ENCODE data around the gene DISC1.
A peak's percentile ranks its signal among the peaks of the same experiment; 100 is the strongest.

The DISC1 gene

GRCh38 chr1:231750818-231751362 is 124.3 kb downstream of the DISC1 start:
- H3K4me3 Mint-ChIP-seq = no peak overlapping the region
- peaks cover 47% of the 10 kb centered on the region for H3K9me3 Mint-ChIP-seq

DNA sequence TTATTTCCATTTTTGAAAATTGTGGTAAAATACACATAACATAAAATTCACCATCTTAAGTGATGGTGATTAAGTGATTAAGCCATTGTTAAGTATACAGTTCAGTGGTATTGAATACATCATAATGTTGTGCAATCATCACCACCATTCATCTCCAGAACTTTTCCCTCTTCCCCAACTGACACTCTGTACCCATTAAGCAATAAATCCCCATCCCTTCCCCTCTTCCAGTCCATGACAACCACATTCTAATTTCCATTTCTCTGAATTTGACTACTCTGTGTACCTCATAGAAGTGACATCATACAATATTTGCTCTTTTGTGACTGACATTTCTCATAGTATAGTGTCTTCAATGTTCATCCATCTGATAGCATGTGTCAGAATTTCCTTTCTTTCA is 124.8 kb downstream of the DISC1 start:
- Mint-ChIP-seq H3K27me3 (ENCODE audit: low read depth, poor library complexity) (peaks cover 5% of the 10 kb centered on the region), H3K4me1 (no peaks in the 10 kb centered on the region), H3K4me3 (no peak overlapping the region), H3K27ac (no peak overlapping the region), H3K36me3 (ENCODE audit: low read depth) (peaks cover 48% of the 10 kb centered on the region), H3K9me3 (peaks cover 43% of the 10 kb centered on the region)
- no peak for DNase-seq
- TF ChIP-seq, protein P1, sequence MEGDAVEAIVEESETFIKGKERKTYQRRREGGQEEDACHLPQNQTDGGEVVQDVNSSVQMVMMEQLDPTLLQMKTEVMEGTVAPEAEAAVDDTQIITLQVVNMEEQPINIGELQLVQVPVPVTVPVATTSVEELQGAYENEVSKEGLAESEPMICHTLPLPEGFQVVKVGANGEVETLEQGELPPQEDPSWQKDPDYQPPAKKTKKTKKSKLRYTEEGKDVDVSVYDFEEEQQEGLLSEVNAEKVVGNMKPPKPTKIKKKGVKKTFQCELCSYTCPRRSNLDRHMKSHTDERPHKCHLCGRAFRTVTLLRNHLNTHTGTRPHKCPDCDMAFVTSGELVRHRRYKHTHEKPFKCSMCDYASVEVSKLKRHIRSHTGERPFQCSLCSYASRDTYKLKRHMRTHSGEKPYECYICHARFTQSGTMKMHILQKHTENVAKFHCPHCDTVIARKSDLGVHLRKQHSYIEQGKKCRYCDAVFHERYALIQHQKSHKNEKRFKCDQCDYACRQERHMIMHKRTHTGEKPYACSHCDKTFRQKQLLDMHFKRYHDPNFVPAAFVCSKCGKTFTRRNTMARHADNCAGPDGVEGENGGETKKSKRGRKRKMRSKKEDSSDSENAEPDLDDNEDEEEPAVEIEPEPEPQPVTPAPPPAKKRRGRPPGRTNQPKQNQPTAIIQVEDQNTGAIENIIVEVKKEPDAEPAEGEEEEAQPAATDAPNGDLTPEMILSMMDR (IDR thresholded peaks at IDR 0.05) = no peak

More at GRCh38 chr1:231750818-231751362, 124.3 kb downstream of the DISC1 start:
- peaks cover 9% of the 10 kb centered on the region for H3K27me3 Mint-ChIP-seq (ENCODE audit: low read depth, poor library complexity)
- TF ChIP-seq, protein P1 (IDR thresholded peaks at IDR 0.05) = no peak
- peaks cover 48% of the 10 kb centered on the region for H3K36me3 Mint-ChIP-seq (ENCODE audit: low read depth)
- DNase-seq = no peak
- no peaks in the 10 kb centered on the region for H3K4me1 Mint-ChIP-seq
- no peak overlapping the region for H3K27ac Mint-ChIP-seq

GRCh38 chr1:231753313-231753712 is 126.7 kb downstream of the DISC1 start:
- no peaks in the 10 kb centered on the region for H3K4me1 Mint-ChIP-seq
- no peak for DNase-seq
- H3K9me3 Mint-ChIP-seq = peaks cover 24% of the 10 kb centered on the region
- no peak overlapping the region for H3K4me3 Mint-ChIP-seq
- H3K27ac Mint-ChIP-seq = no peak overlapping the region
- H3K27me3 Mint-ChIP-seq (ENCODE audit: low read depth, poor library complexity) = no peaks in the 10 kb centered on the region
- TF ChIP-seq, protein P1 (IDR thresholded peaks at IDR 0.05) = no peak
- H3K36me3 Mint-ChIP-seq (ENCODE audit: low read depth) = peaks cover 45% of the 10 kb centered on the region

GRCh38 chr1:231757101-231757404 is 130.5 kb downstream of the DISC1 start:
- Mint-ChIP-seq H3K4me3 (no peak overlapping the region), H3K9me3 (peaks cover 23% of the 10 kb centered on the region), H3K27me3 (ENCODE audit: low read depth, poor library complexity) (no peaks in the 10 kb centered on the region), H3K36me3 (ENCODE audit: low read depth) (peaks cover 33% of the 10 kb centered on the region), H3K27ac (no peak overlapping the region), H3K4me1 (no peaks in the 10 kb centered on the region)
- no peak for DNase-seq
- TF ChIP-seq, protein P1 (IDR thresholded peaks at IDR 0.05) = peak; percentile 7

DNA sequence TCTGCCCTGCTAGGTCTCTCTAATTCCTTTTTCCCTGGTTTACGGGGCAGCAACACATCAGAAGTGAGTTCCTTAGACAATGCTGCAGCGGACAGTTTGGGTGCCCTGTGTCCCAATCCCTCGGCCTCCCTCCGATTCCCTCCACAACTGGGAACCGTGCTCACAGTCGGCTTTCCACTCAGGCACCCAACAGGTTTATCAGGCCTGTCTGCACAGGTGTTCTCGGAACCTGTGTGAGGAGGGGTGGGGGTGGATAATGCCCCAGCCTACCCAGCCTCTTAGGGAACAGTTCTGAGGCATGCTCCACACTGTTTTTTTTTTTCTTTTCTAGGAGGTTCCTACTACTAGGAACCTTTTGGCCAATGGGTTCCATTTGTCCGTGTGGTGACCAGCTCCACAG is 131.2 kb downstream of the DISC1 start:
- H3K36me3 Mint-ChIP-seq (ENCODE audit: low read depth) = peaks cover 26% of the 10 kb centered on the region
- H3K4me3 Mint-ChIP-seq = no peak overlapping the region
- no peak overlapping the region for H3K27ac Mint-ChIP-seq
- DNase-seq = no peak
- TF ChIP-seq, protein P1 (IDR thresholded peaks at IDR 0.05) = no peak
- H3K9me3 Mint-ChIP-seq = peaks cover 16% of the 10 kb centered on the region
- H3K27me3 Mint-ChIP-seq (ENCODE audit: low read depth, poor library complexity) = no peaks in the 10 kb centered on the region
- no peaks in the 10 kb centered on the region for H3K4me1 Mint-ChIP-seq

DNA sequence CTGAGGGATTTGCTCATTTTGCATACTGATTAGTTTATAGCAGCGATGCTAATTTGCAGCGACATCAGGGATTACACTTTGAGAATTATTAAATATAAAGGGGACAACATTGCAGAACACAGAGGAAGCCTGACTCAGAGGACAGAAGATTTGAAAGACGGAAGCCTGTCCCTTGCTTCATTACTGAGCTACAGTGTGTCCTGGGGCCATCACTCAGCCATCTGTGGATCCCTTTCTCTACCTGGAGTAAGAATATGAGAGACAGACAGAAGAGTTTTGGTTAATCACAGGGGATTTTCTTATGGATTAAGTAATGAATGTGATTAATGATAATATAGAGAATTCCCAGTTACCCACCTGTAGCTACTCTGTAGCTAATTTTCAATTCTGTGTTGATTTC is 134.7 kb downstream of the DISC1 start:
- no peaks in the 10 kb centered on the region for H3K9me3 Mint-ChIP-seq
- DNase-seq = no peak
- H3K4me3 Mint-ChIP-seq = no peak overlapping the region
- H3K36me3 Mint-ChIP-seq (ENCODE audit: low read depth) = no peaks in the 10 kb centered on the region
- TF ChIP-seq, protein P1 (IDR thresholded peaks at IDR 0.05) = no peak
- no peaks in the 10 kb centered on the region for H3K4me1 Mint-ChIP-seq
- H3K27ac Mint-ChIP-seq = no peak overlapping the region
- no peaks in the 10 kb centered on the region for H3K27me3 Mint-ChIP-seq (ENCODE audit: low read depth, poor library complexity)
